Activated CD4-positive, CD25-positive, alpha-beta regulatory T cell treated with anti-CD3 and anti-CD28 coated beads, Interleukin-2, amount 50 U/mL, for 24 hours (primary cell): ENCODE results near the gene UNC5A.

Experiments used
- ATAC-seq, 2 donors: fragments of 150-1000 bp; cut with Tn5 transposase; one replicate each; pipeline ENCODE4 v1.10.0; 2021; ENCODE audit warnings: mild to moderate bottlenecking in 1 of 2, moderate library complexity in 1 of 2

Gene UNC5A

GRCh38 chr5:176847148-176847547 lies 36.8 kb downstream of the UNC5A start:
- ATAC-seq, result no peak

- no peak for ATAC-seq
Observed at GRCh38 chr5:176847726-176848290, 37.4 kb downstream of the UNC5A start.

GRCh38 chr5:176848651-176849050 lies 38.3 kb downstream of the UNC5A start:
- no peak for ATAC-seq

GRCh38 chr5:176849611-176850227 lies 39.4 kb downstream of the UNC5A start:
- ATAC-seq, result no peak

- no peak for ATAC-seq
Observed at GRCh38 chr5:176850371-176851245, 40.2 kb downstream of the UNC5A start.

- no peak for ATAC-seq
Observed at GRCh38 chr5:176851380-176851779, 41.0 kb downstream of the UNC5A start.

- no peak for ATAC-seq
Observed at GRCh38 chr5:176851871-176852658, 41.7 kb downstream of the UNC5A start.

GRCh38 chr5:176853151-176853778 lies 42.9 kb downstream of the UNC5A start:
- no peak for ATAC-seq

- no peak for ATAC-seq
Observed at GRCh38 chr5:176854164-176854563, 43.8 kb downstream of the UNC5A start.

- no peak for ATAC-seq
Observed at GRCh38 chr5:176855598-176855997, 45.2 kb downstream of the UNC5A start.

- no peak for ATAC-seq
Observed at GRCh38 chr5:176856746-176857145, 46.4 kb downstream of the UNC5A start.

- ATAC-seq, result no peak
Observed at GRCh38 chr5:176857216-176857893, 47.0 kb downstream of the UNC5A start.

GRCh38 chr5:176857894-176858273 lies 47.5 kb downstream of the UNC5A start:
- no peak for ATAC-seq

GRCh38 chr5:176859916-176860315 lies 49.6 kb downstream of the UNC5A start:
- ATAC-seq, result no peak

- ATAC-seq, result no peak
Observed at GRCh38 chr5:176860381-176860780, 50.0 kb downstream of the UNC5A start.

GRCh38 chr5:176861276-176861675 lies 50.9 kb downstream of the UNC5A start:
- ATAC-seq, result no peak

- ATAC-seq, result no peak
Observed at GRCh38 chr5:176862330-176862995, 52.1 kb downstream of the UNC5A start.

- no peak for ATAC-seq
Observed at GRCh38 chr5:176863041-176863764, 52.8 kb downstream of the UNC5A start.

- no peak for ATAC-seq
Observed at GRCh38 chr5:176863765-176864098, 53.4 kb downstream of the UNC5A start.

- no peak for ATAC-seq
Observed at GRCh38 chr5:176864755-176865154, 54.4 kb downstream of the UNC5A start.

GRCh38 chr5:176865964-176866363 lies 55.6 kb downstream of the UNC5A start:
- ATAC-seq, result no peak
